GM12892 (cell line): ENCODE data around the gene GALNS.

Experiments used
- DNase-seq: peaks from one replicate; pipeline ENCODE4 v3.0.0; 2011; ENCODE audit not compliant: insufficient read length
- FAIRE-seq: peaks from 2 replicates; lab custom pipeline; 2011; peaks lifted over from hg19 to GRCh38; lab: Jason Lieb, UNC
- POLR2A ChIP-seq: IDR thresholded peaks from 2 replicates; pipeline ENCODE4 v1.6.1; 2011; ENCODE audit warnings: low read depth, low read length, control low read depth
- POLR2AphosphoS5 ChIP-seq: IDR thresholded peaks from 2 replicates; pipeline ENCODE4 v1.6.1; 2011; ENCODE audit warnings: low read depth, low read length, control low read depth
- TAF1 ChIP-seq: IDR thresholded peaks from 2 replicates; pipeline ENCODE4 v1.6.1; 2011; ENCODE audit warnings: low read depth, mild to moderate bottlenecking, control low read depth, low read length, borderline replicate concordance

The GALNS gene

DNA sequence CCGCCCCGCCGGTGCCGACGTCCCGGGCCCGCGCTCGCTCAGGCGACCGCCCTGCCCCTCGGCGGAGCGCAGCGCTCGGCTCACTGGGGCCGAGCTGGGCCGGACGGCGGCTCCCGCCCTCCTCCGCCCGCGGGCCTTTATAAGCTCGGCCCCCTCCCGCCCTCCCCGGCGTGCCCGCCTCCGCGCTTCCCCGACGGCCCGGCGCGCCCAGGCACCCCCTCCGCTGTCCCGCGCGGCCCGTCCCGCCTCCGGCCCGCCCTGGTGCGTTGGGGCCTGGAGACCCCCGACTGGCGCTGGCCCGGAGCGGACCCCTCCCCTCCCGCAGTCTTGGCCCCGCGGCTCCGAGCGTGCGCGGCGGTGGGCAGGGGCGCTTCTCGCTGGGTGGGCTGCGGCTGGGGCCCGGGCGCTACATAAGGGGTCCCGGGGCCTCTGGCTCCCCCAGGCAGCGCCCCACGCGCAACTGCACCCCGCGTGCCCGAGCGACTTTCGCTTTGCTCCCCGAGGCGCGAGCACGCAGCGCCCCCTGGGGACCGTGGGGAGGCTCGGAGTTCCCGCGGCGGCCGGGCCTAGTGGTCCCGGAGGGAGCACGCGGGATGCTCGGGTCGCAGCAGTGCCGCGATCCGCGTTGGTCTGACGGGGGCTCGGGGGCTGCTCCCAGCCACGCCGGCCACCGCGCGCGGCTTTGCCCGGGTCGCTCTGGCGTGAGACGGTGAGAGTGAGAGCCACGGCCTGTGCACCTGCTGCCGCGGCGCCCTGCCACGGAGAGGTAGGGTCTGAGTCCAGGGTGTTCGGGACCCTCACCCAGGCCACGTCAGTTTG, 71.4 kb downstream of the GALNS start, which contains the start of gene PIEZO1:
PIEZO1 (minus strand) TSS at position 115 of the 819 bp plus-strand sequence. CDS start 256 bp downstream, outside the sequence.
- TF ChIP-seq TAF1 (no peak), POLR2AphosphoS5 (peak; percentile 56; the same call in 1 of the 2 replicates), POLR2A (peak; percentile 81)
- DNase-seq (peak; percentile 74), FAIRE-seq (peak; percentile 62)

DNA sequence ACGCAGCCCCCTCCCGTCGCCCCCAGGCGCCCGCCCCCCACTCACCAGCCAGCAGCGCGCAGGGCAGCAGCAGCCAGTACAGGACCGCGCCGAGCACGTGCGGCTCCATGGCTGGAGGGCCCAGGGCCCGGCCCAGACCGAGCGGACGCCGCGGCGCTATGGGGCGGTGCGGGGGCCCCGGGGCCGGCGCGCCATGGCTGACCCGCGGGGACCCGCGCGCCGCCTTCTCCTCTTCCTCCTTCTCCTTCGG, 72.0 kb downstream of the GALNS start:
- no peak for FAIRE-seq
- DNase-seq: no peak
- TF ChIP-seq POLR2AphosphoS5: no peak
- TF ChIP-seq POLR2A: no peak
- no peak for TF ChIP-seq TAF1

DNA sequence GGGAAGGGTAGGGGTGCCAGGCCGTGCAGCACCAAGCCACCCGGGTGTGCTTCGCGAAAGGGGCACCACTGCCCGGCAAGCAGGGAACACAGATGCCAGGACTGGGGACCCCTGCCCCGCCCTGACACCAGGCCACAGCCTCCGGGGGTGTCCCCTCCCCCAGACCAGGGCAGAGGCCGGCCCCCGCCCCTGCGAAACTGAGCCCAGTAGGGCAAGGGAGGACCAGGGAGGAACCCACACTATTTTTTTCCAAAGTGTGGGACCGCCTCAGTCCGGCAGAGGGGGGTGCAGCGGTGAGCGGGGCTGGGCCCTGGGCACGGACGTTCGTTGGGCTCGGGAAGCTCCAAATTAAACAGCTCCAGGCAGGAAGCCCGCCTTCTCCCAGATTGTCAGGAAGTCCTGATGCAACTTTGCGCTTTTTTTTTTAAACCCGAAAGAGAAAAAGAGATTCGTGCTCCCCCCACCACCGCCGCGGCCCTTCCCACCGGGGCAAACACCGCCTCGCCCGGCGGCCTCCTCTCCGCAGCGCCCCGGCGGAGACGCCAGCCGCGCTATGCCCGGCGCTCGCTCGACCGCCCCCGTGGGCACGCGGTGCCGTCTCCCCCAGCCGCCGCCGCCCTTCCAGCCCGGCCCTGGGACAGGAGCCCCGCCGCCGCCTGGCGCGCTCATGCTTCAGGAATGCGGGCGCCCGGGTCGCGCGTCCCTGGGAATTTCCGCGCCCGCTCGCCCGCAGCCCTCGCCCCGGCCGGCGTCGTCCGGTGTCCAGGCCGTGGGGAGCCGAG, 72.5 kb downstream of the GALNS start:
- TF ChIP-seq POLR2A (no peak), TAF1 (no peak), POLR2AphosphoS5 (no peak)
- FAIRE-seq (no peak), DNase-seq (no peak)

- TF ChIP-seq POLR2A: no peak
- no peak for TF ChIP-seq POLR2AphosphoS5
- no peak for TF ChIP-seq TAF1
- FAIRE-seq: no peak
- no peak for DNase-seq
These were observed 73.2 kb downstream of the GALNS start for GRCh38 chr16:88783391-88784073.

DNA sequence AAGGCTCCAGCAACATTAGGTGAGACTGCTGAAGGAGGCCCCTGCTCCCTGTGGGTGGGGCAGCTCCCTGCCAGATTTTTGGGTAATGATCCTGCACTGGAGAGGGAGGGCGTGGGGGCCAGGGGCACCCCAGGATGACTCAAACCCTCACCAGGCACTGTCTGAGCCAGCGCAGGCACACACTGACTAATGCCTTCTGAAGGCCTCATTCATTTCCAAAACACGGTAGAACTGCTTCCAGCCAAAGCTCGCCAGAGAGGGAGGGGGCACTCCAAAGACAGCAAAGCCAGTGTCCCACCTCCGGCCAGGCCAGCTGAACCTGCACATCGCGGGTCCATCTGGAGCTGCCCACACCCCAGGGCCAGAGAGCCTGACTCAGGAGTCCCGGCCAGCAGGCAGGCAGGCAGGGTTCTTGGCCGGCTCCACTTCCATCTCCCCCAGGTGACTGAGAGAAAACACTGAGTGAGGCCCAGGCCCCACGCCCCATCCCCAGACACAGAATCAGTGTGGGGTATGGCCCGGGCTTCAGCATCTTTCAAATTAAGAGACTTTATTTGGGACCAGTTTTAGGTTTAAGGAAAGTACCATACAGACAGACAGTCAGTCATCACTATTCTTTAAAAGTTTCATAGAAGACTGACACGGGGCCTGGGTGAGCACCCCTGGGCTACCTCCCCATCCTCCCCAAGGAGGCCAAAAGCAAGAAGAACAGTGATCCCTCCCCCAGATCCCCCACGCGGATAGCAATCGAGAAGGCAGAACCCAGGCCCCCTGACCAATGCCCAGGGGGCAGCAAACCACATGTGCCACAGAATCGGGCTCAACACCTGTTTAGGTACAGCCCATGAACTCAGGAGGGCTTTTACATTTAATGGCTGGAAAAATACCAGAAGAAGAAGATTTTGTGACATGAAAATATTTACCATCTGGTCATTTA, 74.0 kb downstream of the GALNS start:
- FAIRE-seq (peak; percentile 64), DNase-seq (no peak)
- TF ChIP-seq POLR2AphosphoS5: no peak
- no peak for TF ChIP-seq TAF1
- no peak for TF ChIP-seq POLR2A

GRCh38 chr16:88781140-88782077, 75.3 kb downstream of the GALNS start:
- no peak for TF ChIP-seq TAF1
- TF ChIP-seq POLR2A: peak; percentile 68; the same call in 1 of the 2 replicates
- TF ChIP-seq POLR2AphosphoS5: peak; percentile 70
- DNase-seq: peak; percentile 69
- peak; percentile 91 for FAIRE-seq

GRCh38 chr16:88780142-88781062, 76.3 kb downstream of the GALNS start:
- FAIRE-seq (no peak), DNase-seq (no peak)
- TF ChIP-seq POLR2AphosphoS5: no peak
- no peak for TF ChIP-seq POLR2A
- no peak for TF ChIP-seq TAF1

GRCh38 chr16:88779406-88780141, 77.2 kb downstream of the GALNS start:
- FAIRE-seq: no peak
- TF ChIP-seq POLR2A (no peak), TAF1 (no peak), POLR2AphosphoS5 (no peak)
- DNase-seq: no peak
